H1 (cell line): Measurements from ENCODE around the gene RABL6. TPM values are rescaled to one million over a fixed set of nuclear protein-coding genes. Genes with fewer than 3 reads are reported as not detected.

ENCODE experiments used
- CTCF ChIA-PET: fragments of 300-600 bp; sonication (Branson Sonifier 250); formaldehyde crosslinking; loops from one replicate; lab custom pipeline; 2021; ENCODE audit not compliant: partially characterized antibody; lab: Charles Lee
- POLR2A ChIA-PET: fragments of 300-600 bp; sonication (Branson Sonifier 250); formaldehyde crosslinking; loops from one replicate; lab custom pipeline; 2021; ENCODE audit warnings: inconsistent platforms; ENCODE audit not compliant: partially characterized antibody; lab: Charles Lee
- DNase-seq, 2 experiments: peaks; one replicate each; pipeline versions ENCODE4 v3.0.0 to v3.0.0-alpha.2; 2010 to 2022; ENCODE audit warnings: low spot score in 2 of 2, low read depth in 1 of 2, mixed read lengths in 1 of 2
- FAIRE-seq: peaks from 2 replicates; lab custom pipeline; 2011; peaks lifted over from hg19 to GRCh38; lab: Jason Lieb, UNC
- H2AFZ ChIP-seq: 2 replicates; pipeline ENCODE4 v1.8.1; 2012; ENCODE audit warnings: low read length, inconsistent platforms
- H2AK5ac ChIP-seq: 2 replicates; pipeline ENCODE4 v1.6.1; 2013; ENCODE audit warnings: low read depth, low read length
- H2BK120ac ChIP-seq: replicated peaks from 2 replicates; pipeline ENCODE3; 2013; ENCODE audit warnings: low read depth, low read length, inconsistent platforms
- H2BK12ac ChIP-seq: 2 replicates; pipeline ENCODE4 v1.6.1; 2013; ENCODE audit warnings: low read depth, low read length
- H2BK15ac ChIP-seq: 2 replicates; pipeline ENCODE4 v1.6.1; 2013; ENCODE audit warnings: low read length
- H2BK20ac ChIP-seq: 2 replicates; pipeline ENCODE4 v1.6.1; 2013; ENCODE audit warnings: low read length
- H2BK5ac ChIP-seq: 2 replicates; pipeline ENCODE4 v1.6.1; 2013; ENCODE audit warnings: low read depth, low read length
- H3K14ac ChIP-seq: 2 replicates; pipeline ENCODE4 v1.6.1; 2013; ENCODE audit warnings: inconsistent platforms; ENCODE audit not compliant: insufficient read length
- H3K18ac ChIP-seq: 2 replicates; pipeline ENCODE4 v1.6.1; 2013; ENCODE audit warnings: low read length; ENCODE audit errors: extremely low read depth
- H3K23ac ChIP-seq: 2 replicates; pipeline ENCODE4 v1.6.1; 2013; ENCODE audit warnings: inconsistent platforms; ENCODE audit not compliant: insufficient read length
- H3K23me2 ChIP-seq: 2 replicates; pipeline ENCODE4 v1.6.1; 2013; ENCODE audit warnings: low read depth, low read length
- H3K27ac ChIP-seq: 2 replicates; pipeline ENCODE4 v1.6.1; 2011; ENCODE audit warnings: low read depth, low read length, inconsistent platforms
- H3K27me3 ChIP-seq, 4 experiments: replicated peaks in 1 of 4; 1 replicate in 1 of 4; 2 replicates in 3 of 4; pipeline versions ENCODE4 v1.6.1 to v1.8.1; 2011 to 2013; ENCODE audit warnings: low read length in 3 of 4, mild to moderate bottlenecking in 3 of 4, inconsistent platforms in 2 of 4, mixed read lengths in 2 of 4, moderate library complexity in 1 of 4; ENCODE audit not compliant: control insufficient read depth in 3 of 4, insufficient read depth in 3 of 4; ENCODE audit errors: extremely low read depth in 1 of 4
- H3K36me3 ChIP-seq, 4 experiments: 2 replicates each; pipeline versions ENCODE4 v1.6.1 to v1.8.1; 2011 to 2013; ENCODE audit warnings: mild to moderate bottlenecking in 4 of 4, low read length in 3 of 4, moderate library complexity in 2 of 4, control low read depth in 1 of 4, inconsistent platforms in 1 of 4; ENCODE audit not compliant: insufficient read depth in 4 of 4, control insufficient read depth in 2 of 4
- H3K4ac ChIP-seq: replicated peaks from 2 replicates; pipeline ENCODE3; 2013; ENCODE audit warnings: low read length, low read depth, mixed read lengths, inconsistent platforms; ENCODE audit not compliant: insufficient read length
- H3K4me1 ChIP-seq, 4 experiments: replicated peaks in 1 of 4; 1 replicate in 1 of 4; 2 replicates in 3 of 4; pipeline versions ENCODE4 v1.6.1 to v1.8.1; 2011 to 2013; ENCODE audit warnings: low read length in 3 of 4, inconsistent platforms in 2 of 4, mixed read lengths in 1 of 4; ENCODE audit not compliant: insufficient read depth in 4 of 4, control insufficient read depth in 3 of 4
- H3K4me2 ChIP-seq, 2 experiments: 2 replicates each; pipeline versions ENCODE4 v1.6.1 to v1.8.1; 2011 to 2013; ENCODE audit warnings: low read depth in 2 of 2, low read length in 2 of 2, control low read depth in 1 of 2, inconsistent platforms in 1 of 2, mild to moderate bottlenecking in 1 of 2; ENCODE audit not compliant: insufficient read depth in 1 of 2
- H3K4me3 ChIP-seq, 4 experiments: fragments of 200-600, 300-600 bp in 1 of 4; sonication (generic), shearing (Covaris generic), sonication (Bioruptor Twin) in 1 of 4; 2 replicates each; pipeline versions ENCODE4 v1.5.1 to v1.8.1; 2011 to 2016; ENCODE audit warnings: low read length in 4 of 4, low read depth in 3 of 4, control low read depth in 2 of 4, inconsistent platforms in 2 of 4, mild to moderate bottlenecking in 2 of 4, mixed read lengths in 1 of 4, moderate library complexity in 1 of 4; ENCODE audit not compliant: insufficient read depth in 2 of 4; ENCODE audit errors: extremely low read depth in 1 of 4
- H3K56ac ChIP-seq: replicated peaks from 2 replicates; pipeline ENCODE3; 2013; ENCODE audit warnings: low read depth, mild to moderate bottlenecking, mixed read lengths, low read length, inconsistent platforms; ENCODE audit not compliant: insufficient read length
- H3K79me1 ChIP-seq: 2 replicates; pipeline ENCODE4 v1.6.1; 2013; ENCODE audit warnings: low read depth, low read length, control low read depth
- H3K79me2 ChIP-seq, 2 experiments: 2 replicates each; pipeline versions ENCODE4 v1.6.1 to v1.8.1; 2012 to 2013; ENCODE audit warnings: low read length in 2 of 2, mild to moderate bottlenecking in 2 of 2, inconsistent platforms in 1 of 2; ENCODE audit not compliant: insufficient read depth in 2 of 2, control insufficient read depth in 1 of 2
- H3K9ac ChIP-seq, 4 experiments: replicated peaks in 1 of 4; 1 replicate in 1 of 4; 2 replicates in 3 of 4; pipeline versions ENCODE4 v1.6.1 to v1.8.1; 2011 to 2013; ENCODE audit warnings: low read depth in 3 of 4, low read length in 3 of 4, control low read depth in 2 of 4, mild to moderate bottlenecking in 2 of 4, moderate library complexity in 2 of 4, inconsistent platforms in 1 of 4; ENCODE audit errors: extremely low read depth in 1 of 4
- H3K9me3 ChIP-seq, 2 experiments: 2 replicates each; pipeline versions ENCODE4 v1.6.1 to v1.8.1; 2012 to 2013; ENCODE audit warnings: mild to moderate bottlenecking in 2 of 2, moderate library complexity in 2 of 2, control low read depth in 1 of 2, inconsistent platforms in 1 of 2, low read depth in 1 of 2, low read length in 1 of 2, mixed read lengths in 1 of 2; ENCODE audit not compliant: insufficient read depth in 2 of 2
- H4K20me1 ChIP-seq, 2 experiments: replicated peaks in 1 of 2; 2 replicates each; pipeline versions ENCODE3 to v1.8.1; 2011 to 2013; ENCODE audit warnings: inconsistent platforms in 2 of 2, low read length in 2 of 2, mild to moderate bottlenecking in 1 of 2; ENCODE audit not compliant: insufficient read depth in 2 of 2, control insufficient read depth in 1 of 2
- H4K5ac ChIP-seq: 2 replicates; pipeline ENCODE4 v1.6.1; 2013; ENCODE audit warnings: low read length, low read depth, mixed read lengths, inconsistent platforms; ENCODE audit not compliant: insufficient read length
- H4K8ac ChIP-seq: 2 replicates; pipeline ENCODE4 v1.8.0; 2013; ENCODE audit warnings: mild to moderate bottlenecking, moderate library complexity, low read length, inconsistent platforms; ENCODE audit not compliant: insufficient read depth; ENCODE audit errors: extremely low read depth
- H4K91ac ChIP-seq: replicated peaks from 2 replicates; pipeline ENCODE3; 2013; ENCODE audit warnings: low read length, mixed read lengths, inconsistent platforms; ENCODE audit not compliant: insufficient read length
- CEBPB ChIP-seq: IDR thresholded peaks from 2 replicates; pipeline ENCODE4 v1.6.1; 2012; ENCODE audit warnings: low read depth, low read length
- JUN ChIP-seq: IDR thresholded peaks from 2 replicates; pipeline ENCODE4 v1.6.1; 2011; ENCODE audit warnings: low read depth, mild to moderate bottlenecking, improper control_type of control experiment, low read length
- NRF1 ChIP-seq: IDR thresholded peaks from 2 replicates; pipeline ENCODE4 v1.6.1; 2011; ENCODE audit warnings: mild to moderate bottlenecking, low read depth, low read length, improper control_type of control experiment
- SAP30 ChIP-seq: fragments of 300-600 bp; sonication (generic); IDR thresholded peaks from 2 replicates; pipeline ENCODE4 v1.7.1; 2012; ENCODE audit warnings: low read length, moderate library complexity, mild to moderate bottlenecking, inconsistent platforms; ENCODE audit not compliant: insufficient read depth, insufficient replicate concordance
- SP1 ChIP-seq: IDR thresholded peaks from 2 replicates; pipeline ENCODE4 v1.6.1; 2011; ENCODE audit warnings: low read depth, low read length
- YY1 ChIP-seq: IDR thresholded peaks from 2 replicates; pipeline ENCODE4 v1.6.1; 2011; ENCODE audit warnings: low read depth, mild to moderate bottlenecking, low read length
- WGBS, 2 experiments: shearing (Covaris generic) in 1 of 2; methylation state at CpG; one replicate each; pipeline versions ENCODE4 v1.1.6 to v1.1.7; 2013 to 2015; ENCODE audit warnings: low lambda C conversion rate in 2 of 2, mixed read lengths in 2 of 2, inconsistent platforms in 1 of 2, low coverage in 1 of 2, missing lambda C conversion rate in 1 of 2; ENCODE audit not compliant: insufficient replicate concordance in 2 of 2, insufficient coverage in 1 of 2, insufficient read length in 1 of 2; ENCODE audit errors: extremely low coverage in 1 of 2, missing lambda C conversion rate in 1 of 2; 5-methylcytosine and 5-hydroxymethylcytosine counted together
- polyA plus RNA-seq, 7 experiments: library from polyadenylated mRNA; depleted of rRNA in 3 of 7; stranded (reverse) in 5 of 7; unstranded in 2 of 7; fragments of >200 nt in 5 of 7; fragments of 200-250 nt in 2 of 7; gene quantifications; 1 replicate in 5 of 7; 2 replicates in 1 of 7; 4 replicates in 1 of 7; pipeline versions ENCODE4 v1.2.1 to v1.2.3, GENCODE V29; 2011 to 2013; ENCODE audit warnings: missing spikeins in 2 of 7, mixed read lengths in 2 of 7
- total RNA-seq: library from RNA; stranded (reverse); fragmentation: NEBNext Ultra II Directional; extraction: Animal tissue kit (Norgen Biotek cat#: 25700); gene quantifications from 2 replicates; pipeline ENCODE4 v1.2.1, GENCODE V29; 2021
- TF ChIP-seq, protein P1 (sequence below), 3 experiments: IDR thresholded peaks; 1 replicate in 2 of 3; 2 replicates in 1 of 3; pipeline versions ENCODE4 v1.5.1 to v1.6.1; 2011; ENCODE audit warnings: low read length in 3 of 3, mild to moderate bottlenecking in 3 of 3, inconsistent platforms in 2 of 3, low read depth in 1 of 3, moderate library complexity in 1 of 3; ENCODE audit not compliant: insufficient read depth in 1 of 3; ENCODE audit errors: control extremely low read depth in 1 of 3

RABL6 gene
- total and polyA plus RNA-seq, 2 of the 8 experiments (the other 6 are each of a cell fraction or from before 2014, with no cell fraction given), result 70.1 to 130 TPM

DNA sequence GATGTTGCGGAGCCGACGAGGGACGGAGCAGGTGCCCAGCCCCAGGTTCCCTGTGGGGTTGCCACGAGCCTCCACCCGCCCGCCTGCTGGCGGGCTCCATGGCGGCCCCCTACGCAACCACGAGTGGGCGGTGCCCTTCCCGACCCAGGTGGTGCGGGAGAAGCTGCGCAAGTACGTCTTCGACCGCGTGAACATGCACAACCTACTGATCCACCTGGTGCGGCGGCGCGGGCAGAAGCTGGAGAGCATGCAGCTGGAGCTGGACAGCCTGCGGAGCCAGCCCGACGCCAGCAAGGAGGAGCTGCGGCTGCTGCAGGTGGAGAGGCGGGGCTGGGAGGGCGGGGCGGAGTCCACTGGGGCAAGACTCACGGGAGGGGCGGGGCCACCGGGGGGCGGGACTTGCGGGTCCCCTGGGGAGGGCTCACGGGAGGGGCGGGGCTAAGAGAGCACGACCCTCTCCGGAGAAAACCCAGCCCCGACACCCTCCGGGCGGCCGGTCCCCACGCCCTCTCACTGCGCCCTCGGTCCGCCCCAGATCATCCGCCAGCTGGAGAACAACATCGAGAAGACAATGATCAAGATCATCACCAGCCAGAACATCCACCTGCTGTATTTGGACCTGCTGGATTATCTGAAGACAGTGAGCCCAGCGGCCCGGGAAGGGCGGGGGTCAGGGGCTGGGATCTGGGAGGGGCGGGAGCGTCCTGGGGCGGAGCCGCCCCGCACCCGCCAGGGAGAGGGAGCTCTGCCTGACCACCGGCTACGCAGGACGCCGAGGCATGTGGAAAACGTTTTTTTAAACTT, 7.7 kb upstream of the RABL6 start:
- Histone ChIP-seq H4K8ac (peak overlapping the region; percentile 11; the same call in 1 of the 2 replicates), H2BK5ac (no peak overlapping the region), H3K27me3 (peaks cover 0 to 26% (median 13%) of the 10 kb centered on the region in 4 experiments; a peak in 5 of 7 replicates), H2BK12ac (no peak overlapping the region), H3K14ac (no peak overlapping the region), H3K56ac (no peak overlapping the region), H3K79me2 (no peaks in the 10 kb centered on the region), H2BK20ac (no peak overlapping the region), H3K4me3 (peak overlapping the region; percentile 52 to 76 (median 64)), H3K9me3 (no peaks in the 10 kb centered on the region), H3K23me2 (peaks cover 15% of the 10 kb centered on the region; the same call in 1 of the 2 replicates), H2AFZ (peak overlapping the region; percentile 84; the same call in 1 of the 2 replicates), H2BK15ac (no peak overlapping the region), H2BK120ac (no peak overlapping the region), H3K36me3 (no peaks in the 10 kb centered on the region), H2AK5ac (no peak overlapping the region), H3K18ac (peak overlapping the region; percentile 71), H3K27ac (no peak overlapping the region), H3K9ac (peak overlapping the region in 1 of 4 experiments; percentile 78; a peak in 2 of 7 replicates), H4K20me1 (peaks cover 0 to 2% of the 10 kb centered on the region in 2 experiments), H3K4ac (peak overlapping the region; percentile 32), H3K79me1 (no peaks in the 10 kb centered on the region), H3K23ac (no peak overlapping the region), H4K5ac (no peak overlapping the region), H4K91ac (no peak overlapping the region), H3K4me2 (peak overlapping the region; percentile 93 to 96), H3K4me1 (peaks cover 0 to 17% (median 10%) of the 10 kb centered on the region in 4 experiments; a peak in 6 of 7 replicates)
- ChIA-PET POLR2A (interaction anchor here (0.9 to 2.2 kb wide), 6 partner anchors 9 to 223 kb away, joined by 3 to 12 read pairs (median 4); partner anchors contain the start of genes AJM1, RABL6 and TRAF2), CTCF (interaction anchor here (0.6 to 5.2 kb wide), 13 partner anchors 8 to 969 kb away, joined by 3 to 35 read pairs (median 3); partner anchors contain the start of genes AJM1 and SSNA1)
- FAIRE-seq (no peak), DNase-seq (peak; percentile 70 to 91)
- WGBS, 2 experiments, result 2% methylated on average over 49 of the region's 63 CpGs; no CpG with 5 or more reads in 1 of the 2 experiments
- TF ChIP-seq YY1, result no peak
- TF ChIP-seq CEBPB, result no peak
- TF ChIP-seq, protein P1, sequence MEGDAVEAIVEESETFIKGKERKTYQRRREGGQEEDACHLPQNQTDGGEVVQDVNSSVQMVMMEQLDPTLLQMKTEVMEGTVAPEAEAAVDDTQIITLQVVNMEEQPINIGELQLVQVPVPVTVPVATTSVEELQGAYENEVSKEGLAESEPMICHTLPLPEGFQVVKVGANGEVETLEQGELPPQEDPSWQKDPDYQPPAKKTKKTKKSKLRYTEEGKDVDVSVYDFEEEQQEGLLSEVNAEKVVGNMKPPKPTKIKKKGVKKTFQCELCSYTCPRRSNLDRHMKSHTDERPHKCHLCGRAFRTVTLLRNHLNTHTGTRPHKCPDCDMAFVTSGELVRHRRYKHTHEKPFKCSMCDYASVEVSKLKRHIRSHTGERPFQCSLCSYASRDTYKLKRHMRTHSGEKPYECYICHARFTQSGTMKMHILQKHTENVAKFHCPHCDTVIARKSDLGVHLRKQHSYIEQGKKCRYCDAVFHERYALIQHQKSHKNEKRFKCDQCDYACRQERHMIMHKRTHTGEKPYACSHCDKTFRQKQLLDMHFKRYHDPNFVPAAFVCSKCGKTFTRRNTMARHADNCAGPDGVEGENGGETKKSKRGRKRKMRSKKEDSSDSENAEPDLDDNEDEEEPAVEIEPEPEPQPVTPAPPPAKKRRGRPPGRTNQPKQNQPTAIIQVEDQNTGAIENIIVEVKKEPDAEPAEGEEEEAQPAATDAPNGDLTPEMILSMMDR (IDR thresholded peaks at IDR 0.05; ENCODE audit: control extremely low read depth in 1 of 3, insufficient read depth in 1 of 3, low read depth in 1 of 3, low read length in 3 of 3), result no peak
- TF ChIP-seq SAP30, result no peak
- TF ChIP-seq NRF1, result no peak
- no peak for TF ChIP-seq JUN
- no peak; the same call in 1 of the 2 replicates for TF ChIP-seq SP1
